WTC11 (cell line): Measurements from ENCODE around the gene IBA57. TPM values are rescaled to one million over a fixed set of nuclear protein-coding genes. Genes with fewer than 3 reads are reported as not detected.

Source experiments
- ATAC-seq: fragments of 200-7000 bp; cut with Tn5 transposase; 2 replicates; pipeline ENCODE4 v1.10.0; 2021; ENCODE audit warnings: mild to moderate bottlenecking, moderate library complexity
- CTCF ChIA-PET: fragments of 300-600 bp; sonication (Branson Sonifier 250); formaldehyde crosslinking; loops from one replicate; lab custom pipeline; 2021; ENCODE audit warnings: antibody characterized with exemption; lab: Charles Lee
- POLR2A ChIA-PET: fragments of 350-600 bp; sonication (Branson Sonifier 250); formaldehyde crosslinking; loops from one replicate; lab custom pipeline; 2021; ENCODE audit warnings: antibody characterized with exemption; lab: Charles Lee
- DNase-seq: peaks from one replicate; pipeline ENCODE4 v3.0.0; 2021; ENCODE audit warnings: low spot score
- H3K27ac Mint-ChIP-seq: 2 replicates; pipeline ENCODE4 v1.8.0; 2021; ENCODE audit warnings: mixed read lengths
- H3K27me3 Mint-ChIP-seq: 2 replicates; pipeline ENCODE4 v1.8.0; 2021; ENCODE audit warnings: low read depth, mild to moderate bottlenecking, moderate library complexity, mixed read lengths
- H3K36me3 Mint-ChIP-seq: 2 replicates; pipeline ENCODE4 v1.8.0; 2021; ENCODE audit warnings: mixed read lengths
- H3K4me1 Mint-ChIP-seq: 2 replicates; pipeline ENCODE4 v1.8.0; 2022; ENCODE audit warnings: mixed read lengths
- H3K4me3 Mint-ChIP-seq: 2 replicates; pipeline ENCODE4 v1.8.0; 2021; ENCODE audit warnings: mild to moderate bottlenecking, moderate library complexity, mixed read lengths
- H3K9me3 Mint-ChIP-seq: 2 replicates; pipeline ENCODE4 v1.8.0; 2021; ENCODE audit warnings: mixed read lengths
- AFF4 ChIP-seq: sonication (generic); formaldehyde crosslinking; IDR thresholded peaks from 2 replicates; pipeline ENCODE4 v1.8.1; 2023; ENCODE audit warnings: mild to moderate bottlenecking, missing genetic modification reagents, borderline replicate concordance
- AR ChIP-seq: fragments of 250-450 bp; sonication (Bioruptor Pico); IDR thresholded peaks from 2 replicates; pipeline ENCODE4 v1.9.0; 2021; ENCODE audit warnings: mild to moderate bottlenecking
- ATF6 ChIP-seq: sonication (generic); formaldehyde crosslinking; IDR thresholded peaks from 2 replicates; pipeline ENCODE4 v1.8.1; 2023; ENCODE audit warnings: mild to moderate bottlenecking, missing genetic modification reagents
- E2F1 ChIP-seq: sonication (generic); formaldehyde crosslinking; IDR thresholded peaks from 2 replicates; pipeline ENCODE4 v1.8.0; 2022; ENCODE audit warnings: mild to moderate bottlenecking, missing genetic modification reagents
- EMX1 ChIP-seq: fragments of 250-450 bp; sonication (Bioruptor Pico); IDR thresholded peaks from 2 replicates; pipeline ENCODE4 v1.8.0; 2021; ENCODE audit warnings: mild to moderate bottlenecking
- GTF2I ChIP-seq: fragments of 250-450 bp; sonication (Bioruptor Pico); conservative IDR thresholded peaks from 2 replicates; pipeline ENCODE4 v1.4.0; 2021; ENCODE audit warnings: mild to moderate bottlenecking
- IRF1 ChIP-seq: sonication (generic); formaldehyde crosslinking; IDR thresholded peaks from 2 replicates; pipeline ENCODE4 v1.8.0; 2023; ENCODE audit warnings: missing genetic modification reagents
- IRF2 ChIP-seq: sonication (generic); formaldehyde crosslinking; IDR thresholded peaks from 2 replicates; pipeline ENCODE4 v1.8.0; 2022; ENCODE audit warnings: low read depth, missing genetic modification reagents, borderline replicate concordance
- JUN ChIP-seq: sonication (generic); formaldehyde crosslinking; IDR thresholded peaks from 2 replicates; pipeline ENCODE4 v1.8.0; 2023; ENCODE audit warnings: mild to moderate bottlenecking, missing genetic modification reagents
- NFATC4 ChIP-seq: fragments of 250-450 bp; sonication (Bioruptor Pico); IDR thresholded peaks from 2 replicates; pipeline ENCODE4 v1.9.0; 2021; ENCODE audit warnings: mild to moderate bottlenecking
- NR2C2 ChIP-seq: sonication (generic); formaldehyde crosslinking; IDR thresholded peaks from 2 replicates; pipeline ENCODE4 v1.8.0; 2022; ENCODE audit warnings: mild to moderate bottlenecking, missing genetic modification reagents
- PREB ChIP-seq: sonication (generic); formaldehyde crosslinking; IDR thresholded peaks from 2 replicates; pipeline ENCODE4 v1.8.1; 2022; ENCODE audit warnings: mild to moderate bottlenecking, missing genetic modification reagents, moderate library complexity, borderline replicate concordance
- SMAD4 ChIP-seq: sonication (generic); formaldehyde crosslinking; IDR thresholded peaks from 2 replicates; pipeline ENCODE4 v1.8.0; 2022; ENCODE audit warnings: mild to moderate bottlenecking, missing genetic modification reagents
- SP1 ChIP-seq: sonication (generic); formaldehyde crosslinking; conservative IDR thresholded peaks from 2 replicates; pipeline ENCODE4 v1.8.1; 2022; ENCODE audit warnings: missing genetic modification reagents
- USF2 ChIP-seq: sonication (generic); formaldehyde crosslinking; IDR thresholded peaks from 2 replicates; pipeline ENCODE4 v1.8.1; 2023; ENCODE audit warnings: mild to moderate bottlenecking, missing genetic modification reagents, moderate library complexity
- ZNF232 ChIP-seq: sonication (generic); formaldehyde crosslinking; IDR thresholded peaks from 2 replicates; pipeline ENCODE4 v1.8.0; 2022; ENCODE audit warnings: mild to moderate bottlenecking, missing genetic modification reagents
- ZNF396 ChIP-seq: fragments of 250-450 bp; sonication (Bioruptor Pico); IDR thresholded peaks from 2 replicates; pipeline ENCODE4 v1.8.0; 2021; ENCODE audit warnings: mild to moderate bottlenecking, moderate library complexity, borderline replicate concordance
- total RNA-seq: library from RNA; stranded (reverse); gene quantifications from 3 replicates; pipeline ENCODE4 v1.2.3, GENCODE V29; 2021

The IBA57 gene
- total RNA-seq, 1 experiment from 2014 or later = 11.4 TPM

- CTCF ChIA-PET = interaction anchor here (0.5 to 2.7 kb wide), 6 partner anchors 8 to 242 kb away, joined by 3 to 14 read pairs (median 4); partner anchors contain the start of genes GJC2 and IBA57
- no peaks in the 10 kb centered on the region for H3K9me3 Mint-ChIP-seq
- no peak for DNase-seq
- TF ChIP-seq USF2 (CRISPR knock-in tag) (no peak), AR (CRISPR knock-in tag) (no peak), NFATC4 (no peak), GTF2I (no peak), AFF4 (CRISPR knock-in tag) (no peak), SP1 (CRISPR knock-in tag) (no peak), E2F1 (CRISPR knock-in tag) (no peak), ZNF232 (CRISPR knock-in tag) (no peak), SMAD4 (no peak), JUN (CRISPR knock-in tag) (no peak), NR2C2 (CRISPR knock-in tag) (no peak), ZNF396 (CRISPR knock-in tag) (no peak), EMX1 (no peak), IRF2 (no peak), ATF6 (no peak), IRF1 (CRISPR knock-in tag) (no peak), PREB (CRISPR knock-in tag) (no peak)
- TF ChIP-seq, all 79 proteins: peak for 0
- POLR2A ChIA-PET = interaction anchor here (1.1 kb wide), 1 partner anchor 10 kb away, joined by 3 read pairs; no protein-coding TSS in a partner anchor
- no peak for ATAC-seq
- Mint-ChIP-seq H3K4me1 (peaks cover 7% of the 10 kb centered on the region; the same call in 1 of the 2 replicates), H3K36me3 (no peaks in the 10 kb centered on the region), H3K27ac (peak overlapping the region; percentile 68; the same call in 1 of the 2 replicates), H3K27me3 (peaks cover 27% of the 10 kb centered on the region), H3K4me3 (peak overlapping the region; percentile 88)
Observed at GRCh38 chr1:228140724-228141225, 24.8 kb upstream of the IBA57 start.
